Panc1 (cell line): ENCODE results near the gene GOLT1B. TPM values are rescaled to one million over a fixed set of nuclear protein-coding genes. Genes with fewer than 3 reads are reported as not detected.

Source experiments
- ATAC-seq: fragments of 200-7000 bp; cut with Tn5 transposase; 2 replicates; pipeline ENCODE4 v1.9.1; 2020; ENCODE audit warnings: mild to moderate bottlenecking, moderate library complexity
- BruUV-seq: library from RNA; stranded (reverse); fragments of 400-500 nt; replicated peaks from 2 replicates; lab custom pipeline; 2021; lab: Mats Ljungman, UMichigan
- CTCF ChIA-PET: fragments of 300-600 bp; sonication (Branson Sonifier 250); formaldehyde crosslinking; loops from one replicate; lab custom pipeline; 2022; ENCODE audit warnings: antibody characterized with exemption; lab: Charles Lee
- POLR2A ChIA-PET: fragments of 300-600 bp; sonication (Branson Sonifier 250); formaldehyde crosslinking; loops from one replicate; lab custom pipeline; 2022; ENCODE audit warnings: antibody characterized with exemption; lab: Charles Lee
- DNase-seq: peaks from one replicate; pipeline ENCODE4 v3.0.0-alpha.2; 2010; ENCODE audit warnings: low read depth, low spot score
- H3K27ac ChIP-seq: 2 replicates; pipeline ENCODE4 v1.5.1; 2011; ENCODE audit warnings: mild to moderate bottlenecking, low read length, inconsistent platforms
- H3K27me3 ChIP-seq: fragments of 200-500 bp; sonication (Bioruptor generic); 2 replicates; pipeline ENCODE4 v1.6.0; 2014; ENCODE audit warnings: low read length, inconsistent platforms; ENCODE audit not compliant: control insufficient read depth, insufficient read depth
- H3K36me3 ChIP-seq: fragments of 200-500 bp; sonication (Bioruptor generic); 2 replicates; pipeline ENCODE4 v1.5.1; 2014; ENCODE audit warnings: inconsistent platforms, mild to moderate bottlenecking, low read length, moderate library complexity; ENCODE audit not compliant: control insufficient read depth, insufficient read depth
- H3K4me1 ChIP-seq: 2 replicates; pipeline ENCODE4 v1.5.1; 2011; ENCODE audit warnings: inconsistent platforms, mild to moderate bottlenecking, low read length, moderate library complexity; ENCODE audit not compliant: control insufficient read depth, insufficient read depth
- H3K4me3 ChIP-seq, 2 experiments: 2 replicates each; pipeline ENCODE4 v1.5.1; 2011 to 2012; ENCODE audit warnings: low read depth in 2 of 2, low read length in 2 of 2, mild to moderate bottlenecking in 2 of 2, inconsistent platforms in 1 of 2, moderate library complexity in 1 of 2
- H3K9me3 ChIP-seq: fragments of 200-500 bp; sonication (Bioruptor generic); 2 replicates; pipeline ENCODE4 v1.5.1; 2014; ENCODE audit warnings: low read depth, mild to moderate bottlenecking, inconsistent platforms, low read length, moderate library complexity; ENCODE audit not compliant: control insufficient read depth, insufficient read depth
- CTCF ChIP-seq: fragments of 450-650 bp; IDR thresholded peaks from 2 replicates; pipeline ENCODE4 v1.5.1; 2017; ENCODE audit warnings: mild to moderate bottlenecking
- POLR2AphosphoS5 ChIP-seq: IDR thresholded peaks from 2 replicates; pipeline ENCODE4 v1.6.1; 2012; ENCODE audit warnings: mild to moderate bottlenecking, low read depth, low read length, moderate library complexity
- REST ChIP-seq, 2 experiments: IDR thresholded peaks; 2 replicates each; pipeline ENCODE4 v1.6.1; 2011 to 2012; ENCODE audit warnings: low read depth in 2 of 2, control low read depth in 1 of 2, low read length in 1 of 2, mild to moderate bottlenecking in 1 of 2, moderate library complexity in 1 of 2; ENCODE audit not compliant: insufficient read depth in 1 of 2
- SIN3A ChIP-seq: IDR thresholded peaks from 2 replicates; pipeline ENCODE4 v1.6.1; 2012; ENCODE audit warnings: low read depth, mild to moderate bottlenecking, low read length, moderate library complexity, borderline replicate concordance; ENCODE audit not compliant: insufficient read depth
- TCF7L2 ChIP-seq: IDR thresholded peaks from 2 replicates; pipeline ENCODE4 v1.6.1; 2011; ENCODE audit warnings: mild to moderate bottlenecking, low read depth, low read length, inconsistent platforms
- in situ Hi-C: cut with HindIII; loops from 2 replicates; pipeline ENCODE4 v1.10.0; 2016; ENCODE audit warnings: low sequenced_read_pairs, low pct_unique_long_range_greater_than_20kb
- intact Hi-C: fragments of 100-400 bp; cut with micrococcal nuclease; formaldehyde crosslinking; loops from one replicate; pipeline ENCODE4 v1.10.0; 2022; ENCODE audit not compliant: unreplicated experiment
- total RNA-seq: library from RNA; stranded (reverse); gene quantifications from one replicate; pipeline ENCODE4 v1.2.1, GENCODE V29; 2021; ENCODE audit not compliant: unreplicated experiment

GOLT1B gene
- total RNA-seq, 1 experiment from 2014 or later, result 40.8 TPM

GRCh38 chr12:21500786-21501257 lies 767 bp upstream of the GOLT1B start:
- in situ Hi-C loops, result no loop called here
- BruUV-seq, result no TSS peak
- no peaks in the 10 kb centered on the region for H3K27me3 ChIP-seq
- TF ChIP-seq REST (IDR thresholded peaks at IDR 0.05; ENCODE audit: insufficient read depth in 1 of 2, low read depth in 2 of 2, low read length in 1 of 2) (no peak), SIN3A (no peak), TCF7L2 (no peak), CTCF (no peak), POLR2AphosphoS5 (no peak)
- peak overlapping the region; percentile 88 to 97 for H3K4me3 ChIP-seq
- DNase-seq (no peak), ATAC-seq (no peak)
- H3K9me3 ChIP-seq, result no peaks in the 10 kb centered on the region
- POLR2A ChIA-PET, result interaction anchor here (0.6 kb wide), 1 partner anchor 206 kb away, joined by 7 read pairs; no protein-coding TSS in a partner anchor
- CTCF ChIA-PET, result interaction anchor here (0.6 kb wide), 1 partner anchor 197 kb away, joined by 5 read pairs; no protein-coding TSS in a partner anchor
- peaks cover 7% of the 10 kb centered on the region; the same call in 1 of the 2 replicates for H3K36me3 ChIP-seq
- H3K4me1 ChIP-seq, result peaks cover 14% of the 10 kb centered on the region; the same call in 1 of the 2 replicates
- intact Hi-C loops, result no loop called here
- H3K27ac ChIP-seq, result peak overlapping the region; percentile 82

- peak; percentile 36 for ATAC-seq
Measured at GRCh38 chr12:21502164-21502496, 541 bp downstream of the GOLT1B start.

More at GRCh38 chr12:21502164-21502496, 541 bp downstream of the GOLT1B start:
- ChIA-PET CTCF (no interaction called here), POLR2A (no interaction called here)
- no peak for DNase-seq
- in situ Hi-C loops (no loop called here), intact Hi-C loops (no loop called here)
- peak overlapping the region; percentile 82 for H3K27ac ChIP-seq
- BruUV-seq, result no TSS peak
- no peaks in the 10 kb centered on the region for H3K27me3 ChIP-seq
- peaks cover 14% of the 10 kb centered on the region; the same call in 1 of the 2 replicates for H3K4me1 ChIP-seq
- H3K36me3 ChIP-seq, result peaks cover 7% of the 10 kb centered on the region; the same call in 1 of the 2 replicates
- TF ChIP-seq TCF7L2 (no peak), CTCF (no peak)
- no peaks in the 10 kb centered on the region for H3K9me3 ChIP-seq
- peak overlapping the region; percentile 88 to 97 for H3K4me3 ChIP-seq
